GM19455 (cell line): ENCODE data around the gene KCNMA1.

Experiments used
- ATAC-seq: cut with Tn5 transposase; IDR thresholded peaks from one replicate; pipeline ENCODE4 v1.9.1; 2021; ENCODE audit not compliant: unreplicated experiment

KCNMA1 gene

GRCh38 chr10:77036276-77036675, 601.3 kb downstream of the KCNMA1 start:
- ATAC-seq: no peak

- ATAC-seq: no peak
These were observed 602.8 kb downstream of the KCNMA1 start for GRCh38 chr10:77034795-77035194.

GRCh38 chr10:77034240-77034639, 603.4 kb downstream of the KCNMA1 start:
- ATAC-seq: no peak

GRCh38 chr10:77032188-77032570, 605.4 kb downstream of the KCNMA1 start:
- ATAC-seq: no peak

GRCh38 chr10:77031531-77032187, 605.9 kb downstream of the KCNMA1 start:
- ATAC-seq: no peak

- ATAC-seq: no peak
These were observed 606.6 kb downstream of the KCNMA1 start for GRCh38 chr10:77030974-77031373.

GRCh38 chr10:77029777-77030717, 607.6 kb downstream of the KCNMA1 start:
- no peak for ATAC-seq

GRCh38 chr10:77028042-77028441, 609.6 kb downstream of the KCNMA1 start:
- no peak for ATAC-seq

GRCh38 chr10:77027576-77027975, 610.0 kb downstream of the KCNMA1 start:
- ATAC-seq: no peak

GRCh38 chr10:77027141-77027540, 610.5 kb downstream of the KCNMA1 start:
- ATAC-seq: no peak

GRCh38 chr10:77026148-77026547, 611.5 kb downstream of the KCNMA1 start:
- no peak for ATAC-seq

- no peak for ATAC-seq
These were observed 613.1 kb downstream of the KCNMA1 start for GRCh38 chr10:77024461-77024860.

GRCh38 chr10:77023396-77023795, 614.2 kb downstream of the KCNMA1 start:
- no peak for ATAC-seq

GRCh38 chr10:77022671-77023070, 614.9 kb downstream of the KCNMA1 start:
- ATAC-seq: no peak

GRCh38 chr10:77021966-77022490, 615.6 kb downstream of the KCNMA1 start:
- ATAC-seq: no peak

GRCh38 chr10:77020426-77021040, 617.1 kb downstream of the KCNMA1 start:
- no peak for ATAC-seq

GRCh38 chr10:77016855-77017254, 620.8 kb downstream of the KCNMA1 start:
- no peak for ATAC-seq

GRCh38 chr10:77016278-77016815, 621.3 kb downstream of the KCNMA1 start:
- no peak for ATAC-seq

GRCh38 chr10:77015360-77015759, 622.2 kb downstream of the KCNMA1 start:
- ATAC-seq: no peak

GRCh38 chr10:77012812-77013500, 624.7 kb downstream of the KCNMA1 start:
- ATAC-seq: no peak
